Measurements from ENCODE around the gene NANS. TPM values are rescaled to one million over a fixed set of nuclear protein-coding genes. Genes with fewer than 3 reads are reported as not detected.

Gene NANS
- polyA plus RNA-seq, 1 donor from 2014 or later = 16.9 TPM

GRCh38 chr9:98066235-98066634, 9.7 kb downstream of the NANS start:
- Histone ChIP-seq H3K4me2 (ENCODE audit: low read length) (no peak overlapping the region), H4K20me1 (ENCODE audit: insufficient read depth) (no peaks in the 10 kb centered on the region), H3K9me2 (ENCODE audit: insufficient read depth, low read length) (no peaks in the 10 kb centered on the region), H3F3A (ENCODE audit: insufficient read depth, low read length, poor library complexity, severe bottlenecking) (no peaks in the 10 kb centered on the region), H3K9me3 (ENCODE audit: low read length) (no peaks in the 10 kb centered on the region), H3K27me3 (ENCODE audit: insufficient read depth, low read depth, low read length) (no peaks in the 10 kb centered on the region), H3K4me3 (ENCODE audit: low read length) (no peak overlapping the region), H2AFZ (ENCODE audit: low read depth, low read length) (no peak overlapping the region), H3K36me3 (ENCODE audit: insufficient read depth, low read length) (no peaks in the 10 kb centered on the region), H3K9ac (ENCODE audit: low read length) (no peak overlapping the region), H3K27ac (ENCODE audit: low read length) (no peak overlapping the region), H3K79me2 (replicated peaks; ENCODE audit: insufficient read depth, low read length) (no peaks in the 10 kb centered on the region)
- TF ChIP-seq EZH2 (IDR thresholded peaks at IDR 0.05; ENCODE audit: borderline replicate concordance, insufficient read depth, low read length, poor library complexity, severe bottlenecking) = no peak
- TF ChIP-seq EP300 (conservative IDR thresholded peaks at IDR 0.05; ENCODE audit: poor library complexity, severe bottlenecking) = no peak
- TF ChIP-seq SMC3 (conservative IDR thresholded peaks at IDR 0.05; ENCODE audit: poor library complexity) = no peak
- TF ChIP-seq MXI1 (conservative IDR thresholded peaks at IDR 0.05; ENCODE audit: poor library complexity, severe bottlenecking) = no peak
- TF ChIP-seq CTCF (IDR thresholded peaks at IDR 0.05; ENCODE audit: poor library complexity, severe bottlenecking) = no peak
- no peak for TF ChIP-seq REST (IDR thresholded peaks at IDR 0.05; ENCODE audit: borderline replicate concordance)
- no peak for TF ChIP-seq TAF1 (IDR thresholded peaks at IDR 0.05; ENCODE audit: low read depth)
- TF ChIP-seq RAD21 (conservative IDR thresholded peaks at IDR 0.05) = no peak
- no peak for TF ChIP-seq POLR2AphosphoS5 (IDR thresholded peaks at IDR 0.05)

- Histone ChIP-seq H3K27ac (ENCODE audit: low read length) (no peak overlapping the region), H2AFZ (ENCODE audit: low read depth, low read length) (no peak overlapping the region), H3K27me3 (ENCODE audit: insufficient read depth, low read depth, low read length) (no peaks in the 10 kb centered on the region), H4K20me1 (ENCODE audit: insufficient read depth) (no peaks in the 10 kb centered on the region), H3K9me3 (ENCODE audit: low read length) (no peaks in the 10 kb centered on the region), H3F3A (ENCODE audit: insufficient read depth, low read length, poor library complexity, severe bottlenecking) (no peaks in the 10 kb centered on the region), H3K4me3 (ENCODE audit: low read length) (no peak overlapping the region), H3K36me3 (ENCODE audit: insufficient read depth, low read length) (no peaks in the 10 kb centered on the region), H3K9me2 (ENCODE audit: insufficient read depth, low read length) (no peaks in the 10 kb centered on the region), H3K9ac (ENCODE audit: low read length) (no peak overlapping the region), H3K79me2 (replicated peaks; ENCODE audit: insufficient read depth, low read length) (no peaks in the 10 kb centered on the region), H3K4me2 (ENCODE audit: low read length) (no peak overlapping the region)
- no peak for TF ChIP-seq MXI1 (conservative IDR thresholded peaks at IDR 0.05; ENCODE audit: poor library complexity, severe bottlenecking)
- TF ChIP-seq POLR2AphosphoS5 (IDR thresholded peaks at IDR 0.05) = no peak
- no peak for TF ChIP-seq EP300 (conservative IDR thresholded peaks at IDR 0.05; ENCODE audit: poor library complexity, severe bottlenecking)
- TF ChIP-seq RAD21 (conservative IDR thresholded peaks at IDR 0.05) = no peak
- TF ChIP-seq TAF1 (IDR thresholded peaks at IDR 0.05; ENCODE audit: low read depth) = no peak
- TF ChIP-seq SMC3 (conservative IDR thresholded peaks at IDR 0.05; ENCODE audit: poor library complexity) = no peak
- TF ChIP-seq CTCF (IDR thresholded peaks at IDR 0.05; ENCODE audit: poor library complexity, severe bottlenecking) = no peak
These were observed 10.7 kb downstream of the NANS start for GRCh38 chr9:98067184-98067583.
